ENCODE measurements around the gene KIF20B. TPM values are rescaled to one million over a fixed set of nuclear protein-coding genes. Genes with fewer than 3 reads are reported as not detected.

The KIF20B gene
- total RNA-seq, 2 donors from 2014 or later, result 2.0 to 9.9 TPM

GRCh38 chr10:89670926-89671325, 30.5 kb upstream of the KIF20B start:
- no peak for ATAC-seq (ENCODE audit: insufficient number of reproducible peaks, low FRiP score, low read depth)
- Histone ChIP-seq H3K9me3 (no peaks in the 10 kb centered on the region), H3K27me3 (replicated peaks; ENCODE audit: insufficient read depth) (no peaks in the 10 kb centered on the region), H3K27ac (no peak overlapping the region), H3K4me1 (ENCODE audit: control insufficient read depth in 1 of 2, low read depth in 2 of 2) (peaks cover 0 to 10% of the 10 kb centered on the region in 2 donors), H3K36me3 (no peaks in the 10 kb centered on the region), H3K4me3 (no peak overlapping the region)
- no peak for DNase-seq (ENCODE audit: low spot score)
- TF ChIP-seq CTCF (IDR thresholded peaks at IDR 0.05), result no peak

- DNase-seq (ENCODE audit: low spot score), result no peak
- no peaks in the 10 kb centered on the region for H3K36me3 ChIP-seq
- no peaks in the 10 kb centered on the region for H3K4me1 ChIP-seq (ENCODE audit: control insufficient read depth in 1 of 2, low read depth in 2 of 2)
- no peak for ATAC-seq (ENCODE audit: insufficient number of reproducible peaks, low FRiP score, low read depth)
- no peak overlapping the region for H3K27ac ChIP-seq
- H3K27me3 ChIP-seq (replicated peaks; ENCODE audit: insufficient read depth), result no peaks in the 10 kb centered on the region
- H3K4me3 ChIP-seq, result no peak overlapping the region
- no peak for TF ChIP-seq CTCF (IDR thresholded peaks at IDR 0.05)
- H3K9me3 ChIP-seq, result no peaks in the 10 kb centered on the region
Measured at GRCh38 chr10:89677341-89677740, 24.0 kb upstream of the KIF20B start.

GRCh38 chr10:89679986-89680385, 21.4 kb upstream of the KIF20B start:
- no peak for ATAC-seq (ENCODE audit: insufficient number of reproducible peaks, low FRiP score, low read depth)
- Histone ChIP-seq H3K4me3 (no peak overlapping the region), H3K27ac (no peak overlapping the region), H3K36me3 (no peaks in the 10 kb centered on the region), H3K27me3 (replicated peaks; ENCODE audit: insufficient read depth) (no peaks in the 10 kb centered on the region), H3K4me1 (ENCODE audit: control insufficient read depth in 1 of 2, low read depth in 2 of 2) (no peaks in the 10 kb centered on the region), H3K9me3 (no peaks in the 10 kb centered on the region)
- no peak for DNase-seq (ENCODE audit: low spot score)
- no peak for TF ChIP-seq CTCF (IDR thresholded peaks at IDR 0.05)

GRCh38 chr10:89683883-89684282, 17.5 kb upstream of the KIF20B start:
- no peak for ATAC-seq (ENCODE audit: insufficient number of reproducible peaks, low FRiP score, low read depth)

GRCh38 chr10:89684604-89685003, 16.8 kb upstream of the KIF20B start:
- Histone ChIP-seq H3K9me3 (no peaks in the 10 kb centered on the region), H3K4me3 (no peak overlapping the region), H3K27ac (no peak overlapping the region), H3K36me3 (no peaks in the 10 kb centered on the region), H3K27me3 (replicated peaks; ENCODE audit: insufficient read depth) (no peaks in the 10 kb centered on the region), H3K4me1 (ENCODE audit: control insufficient read depth in 1 of 2, low read depth in 2 of 2) (no peaks in the 10 kb centered on the region)
- ATAC-seq (ENCODE audit: insufficient number of reproducible peaks, low FRiP score, low read depth) (no peak), DNase-seq (ENCODE audit: low spot score) (no peak)
- no peak for TF ChIP-seq CTCF (IDR thresholded peaks at IDR 0.05)

More at GRCh38 chr10:89683883-89684282, 17.5 kb upstream of the KIF20B start:
- H3K4me1 ChIP-seq (ENCODE audit: control insufficient read depth in 1 of 2, low read depth in 2 of 2), result no peaks in the 10 kb centered on the region
- H3K27me3 ChIP-seq (replicated peaks; ENCODE audit: insufficient read depth), result no peaks in the 10 kb centered on the region
- H3K36me3 ChIP-seq, result no peaks in the 10 kb centered on the region
- H3K4me3 ChIP-seq, result no peak overlapping the region
- no peak for TF ChIP-seq CTCF (IDR thresholded peaks at IDR 0.05)
- DNase-seq (ENCODE audit: low spot score), result no peak
- H3K9me3 ChIP-seq, result no peaks in the 10 kb centered on the region
- H3K27ac ChIP-seq, result no peak overlapping the region
